A673 (cell line): ENCODE results near the gene LYPD5. TPM values are rescaled to one million over a fixed set of nuclear protein-coding genes. Genes with fewer than 3 reads are reported as not detected.
A peak's percentile ranks its signal among the peaks of the same experiment; 100 is the strongest.

ENCODE experiments used
- BruUV-seq: library from RNA; stranded (reverse); fragments of 400-500 nt; replicated peaks from 2 replicates; lab custom pipeline; 2021; lab: Mats Ljungman, UMichigan
- CTCF ChIA-PET: fragments of 300-600 bp; sonication (Branson Sonifier 250); formaldehyde crosslinking; loops from one replicate; lab custom pipeline; 2022; ENCODE audit warnings: antibody characterized with exemption; lab: Charles Lee
- POLR2A ChIA-PET: fragments of 300-600 bp; sonication (Branson Sonifier 250); formaldehyde crosslinking; loops from one replicate; lab custom pipeline; 2022; ENCODE audit warnings: antibody characterized with exemption; ENCODE audit not compliant: low non-redundant PET; lab: Charles Lee
- DNase-seq: peaks from one replicate; pipeline ENCODE4 v3.0.0-alpha.2; 2015; ENCODE audit warnings: low spot score
- H3K27ac ChIP-seq: fragments of 200-600 bp; sonication (generic); 2 replicates; pipeline ENCODE4 v1.5.1; 2016; ENCODE audit warnings: mixed run types, low read depth, mild to moderate bottlenecking, mixed read lengths, antibody characterized with exemption, low read length; ENCODE audit not compliant: poor library complexity, severe bottlenecking
- H3K27me3 ChIP-seq: fragments of 200-600 bp; sonication (generic); replicated peaks from 2 replicates; pipeline ENCODE4 v1.6.1; 2017; ENCODE audit warnings: mixed run types, low read depth, mild to moderate bottlenecking, mixed read lengths, antibody characterized with exemption, low read length; ENCODE audit not compliant: insufficient read depth, poor library complexity
- H3K36me3 ChIP-seq: fragments of 200-600 bp; sonication (generic); 2 replicates; pipeline ENCODE4 v1.6.1; 2016; ENCODE audit warnings: mixed run types, mild to moderate bottlenecking, mixed read lengths, antibody characterized with exemption, low read length; ENCODE audit not compliant: insufficient read depth, poor library complexity, severe bottlenecking
- H3K4me1 ChIP-seq: fragments of 200-600 bp; sonication (generic); 2 replicates; pipeline ENCODE4 v1.6.1; 2017; ENCODE audit warnings: mixed run types, mild to moderate bottlenecking, mixed read lengths, antibody characterized with exemption, low read length; ENCODE audit not compliant: insufficient read depth, poor library complexity, severe bottlenecking
- H3K4me3 ChIP-seq: fragments of 200-600 bp; sonication (generic); 2 replicates; pipeline ENCODE4 v1.5.1; 2016; ENCODE audit warnings: low read depth, mixed run types, mild to moderate bottlenecking, mixed read lengths, low read length; ENCODE audit not compliant: poor library complexity, severe bottlenecking
- H3K9me3 ChIP-seq: fragments of 200-600 bp; sonication (generic); 2 replicates; pipeline ENCODE4 v1.6.1; 2016; ENCODE audit warnings: mixed run types, low read depth, mild to moderate bottlenecking, mixed read lengths, antibody characterized with exemption, low read length; ENCODE audit not compliant: poor library complexity, severe bottlenecking
- CTCF ChIP-seq: fragments of 300-800, 200-600 bp; sonication (generic); conservative IDR thresholded peaks from 2 replicates; pipeline ENCODE4 v1.5.1; 2017; ENCODE audit warnings: low read depth, mild to moderate bottlenecking, antibody characterized with exemption, low read length, moderate library complexity, mixed read lengths
- EZH2 ChIP-seq: fragments of 200-600 bp; sonication (generic); IDR thresholded peaks from 2 replicates; pipeline ENCODE4 v1.6.1; 2017; ENCODE audit warnings: borderline replicate concordance, low read depth, mild to moderate bottlenecking, mixed read lengths, antibody characterized with exemption, low read length; ENCODE audit not compliant: poor library complexity, severe bottlenecking
- intact Hi-C: fragments of 100-400 bp; cut with micrococcal nuclease; formaldehyde crosslinking; loops from one replicate; pipeline ENCODE4 v1.10.0; 2022; ENCODE audit not compliant: unreplicated experiment
- total RNA-seq: library from RNA; stranded (reverse); gene quantifications from 2 replicates; pipeline ENCODE4 v1.2.3, GENCODE V29; 2021

Gene LYPD5
- total RNA-seq, 1 experiment from 2014 or later = not detected

GRCh38 chr19:43811837-43812236, 9.6 kb upstream of the LYPD5 start:
- TF ChIP-seq EZH2 (no peak), CTCF (no peak)
- Histone ChIP-seq H3K36me3 (no peaks in the 10 kb centered on the region), H3K4me3 (no peak overlapping the region), H3K27ac (no peak overlapping the region), H3K27me3 (no peaks in the 10 kb centered on the region), H3K4me1 (no peaks in the 10 kb centered on the region), H3K9me3 (no peaks in the 10 kb centered on the region)
- BruUV-seq = no TSS peak
- intact Hi-C loops = no loop called here
- CTCF ChIA-PET = no interaction called here
- DNase-seq = no peak
- POLR2A ChIA-PET = no interaction called here

DNA sequence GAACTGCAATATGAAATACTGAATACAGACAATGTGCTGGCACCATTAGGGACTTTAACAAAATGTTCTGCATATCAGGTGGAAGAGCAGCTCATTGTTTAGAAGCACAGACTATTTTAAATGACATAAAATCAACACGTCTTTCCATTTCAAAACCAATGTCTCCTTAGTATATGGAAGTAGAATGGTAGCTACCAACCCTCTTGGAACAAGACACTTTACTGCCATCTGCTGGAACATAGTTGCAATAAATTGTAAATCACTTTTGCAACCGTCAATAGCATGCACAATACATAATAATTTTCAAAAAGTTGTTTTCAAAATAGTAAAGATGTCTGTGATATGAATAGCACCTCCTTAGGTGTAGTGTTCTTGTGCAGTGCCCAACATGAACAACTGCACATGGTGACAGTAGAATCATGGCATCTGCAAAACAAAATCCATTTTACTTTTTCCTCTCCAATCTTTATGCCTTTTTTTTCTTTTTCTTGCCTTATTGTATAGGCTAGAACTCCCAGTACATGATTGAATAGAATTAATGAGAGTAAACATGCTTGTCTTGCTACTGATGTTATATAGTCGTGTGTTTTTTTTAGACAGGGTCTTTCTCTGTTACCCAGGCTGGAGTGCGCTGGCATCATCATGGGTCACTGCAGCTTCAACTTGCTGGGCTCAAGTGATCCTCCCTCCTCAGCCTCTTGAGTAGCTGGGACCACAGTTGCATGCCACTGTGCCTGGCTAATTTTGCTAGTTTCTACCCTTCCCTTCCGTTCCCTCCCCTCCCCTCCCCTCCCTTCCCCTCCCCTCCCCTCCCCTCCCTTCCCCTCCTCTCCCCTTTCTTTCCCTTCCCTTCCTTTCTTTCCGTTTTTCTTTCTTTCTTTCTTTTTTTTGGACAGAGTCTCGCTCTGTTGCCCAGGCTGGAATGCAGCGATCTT, 7.8 kb upstream of the LYPD5 start:
- ChIA-PET CTCF (interaction anchor here (0.5 to 1.5 kb wide), 10 partner anchors 10 to 363 kb away, joined by 3 to 18 read pairs (median 3); partner anchors contain the start of genes SMG9 and ZNF45), POLR2A (interaction anchor here (0.5 to 0.7 kb wide), 4 partner anchors 65 to 1523 kb away, joined by 3 to 8 read pairs (median 6); no protein-coding TSS in a partner anchor)
- Histone ChIP-seq H3K9me3 (no peaks in the 10 kb centered on the region), H3K36me3 (no peaks in the 10 kb centered on the region), H3K4me1 (no peaks in the 10 kb centered on the region), H3K27ac (no peak overlapping the region), H3K27me3 (no peaks in the 10 kb centered on the region), H3K4me3 (no peak overlapping the region)
- intact Hi-C loops = loop anchor here (10.0 kb wide), 1 partner anchor 365 kb away; no protein-coding TSS in a partner anchor
- BruUV-seq = no TSS peak
- no peak for TF ChIP-seq EZH2
- TF ChIP-seq CTCF = peak; percentile 71
- peak; percentile 73 for DNase-seq

GRCh38 chr19:43807651-43808050, 5.4 kb upstream of the LYPD5 start:
- H3K9me3 ChIP-seq = no peaks in the 10 kb centered on the region
- no peaks in the 10 kb centered on the region for H3K27me3 ChIP-seq
- DNase-seq = no peak
- ChIA-PET CTCF (no interaction called here), POLR2A (no interaction called here)
- no peak overlapping the region for H3K27ac ChIP-seq
- intact Hi-C loops = loop anchor here (10.0 kb wide), 1 partner anchor 363 kb away; no protein-coding TSS in a partner anchor
- H3K4me3 ChIP-seq = no peak overlapping the region
- no TSS peak for BruUV-seq
- TF ChIP-seq EZH2 = no peak
- no peak for TF ChIP-seq CTCF
- H3K36me3 ChIP-seq = no peaks in the 10 kb centered on the region
- H3K4me1 ChIP-seq = no peaks in the 10 kb centered on the region
